Mesendoderm (in vitro differentiated cells): Measurements from ENCODE around the gene G0S2.

Experiments used
- DNase-seq: peaks from one replicate; pipeline ENCODE4 v3.0.0; 2013
- H2AK5ac ChIP-seq: 2 replicates; pipeline ENCODE4 v1.6.1; 2013; ENCODE audit warnings: low read length, inconsistent platforms
- H2BK120ac ChIP-seq: 2 replicates; pipeline ENCODE4 v1.6.1; 2013; ENCODE audit warnings: low read depth, mild to moderate bottlenecking, low read length, moderate library complexity, mixed read lengths
- H2BK15ac ChIP-seq: replicated peaks from 2 replicates; pipeline ENCODE4 v1.6.1; 2013; ENCODE audit warnings: low read depth, mild to moderate bottlenecking, moderate library complexity
- H2BK5ac ChIP-seq: 2 replicates; pipeline ENCODE4 v1.6.1; 2013; ENCODE audit warnings: low read length, inconsistent platforms
- H3K18ac ChIP-seq: 2 replicates; pipeline ENCODE4 v1.6.1; 2013; ENCODE audit warnings: mild to moderate bottlenecking, low read length, mixed read lengths
- H3K23ac ChIP-seq: one replicate; pipeline ENCODE4 v1.6.1; 2013; ENCODE audit warnings: low read length
- H3K27ac ChIP-seq: 2 replicates; pipeline ENCODE4 v1.5.1; 2013; ENCODE audit warnings: low read depth, mild to moderate bottlenecking, inconsistent platforms, low read length, moderate library complexity
- H3K27me3 ChIP-seq: 2 replicates; pipeline ENCODE4 v1.6.1; 2013; ENCODE audit warnings: low read length, control low read depth, mild to moderate bottlenecking, inconsistent platforms; ENCODE audit not compliant: insufficient read depth, poor library complexity
- H3K36me3 ChIP-seq: 2 replicates; pipeline ENCODE4 v1.6.1; 2013; ENCODE audit warnings: low read length, inconsistent platforms; ENCODE audit not compliant: control insufficient read depth, insufficient read depth
- H3K4ac ChIP-seq: one replicate; pipeline ENCODE4 v1.6.1; 2013; ENCODE audit warnings: low read depth, mild to moderate bottlenecking, low read length, moderate library complexity
- H3K4me1 ChIP-seq: 2 replicates; pipeline ENCODE4 v1.6.1; 2013; ENCODE audit warnings: low read depth, low read length, inconsistent platforms; ENCODE audit not compliant: control insufficient read depth
- H3K4me2 ChIP-seq: 2 replicates; pipeline ENCODE4 v1.6.1; 2013; ENCODE audit warnings: low read length
- H3K4me3 ChIP-seq: 2 replicates; pipeline ENCODE4 v1.5.1; 2013; ENCODE audit warnings: mild to moderate bottlenecking, low read length
- H3K56ac ChIP-seq: one replicate; pipeline ENCODE4 v1.6.1; 2013; ENCODE audit warnings: low read length
- H3K79me1 ChIP-seq: 2 replicates; pipeline ENCODE4 v1.6.1; 2013; ENCODE audit warnings: low read length, inconsistent platforms
- H3K79me2 ChIP-seq: 2 replicates; pipeline ENCODE4 v1.6.1; 2013; ENCODE audit warnings: mild to moderate bottlenecking, low read length; ENCODE audit not compliant: control insufficient read depth, insufficient read depth
- H3K9ac ChIP-seq: 2 replicates; pipeline ENCODE4 v1.6.1; 2013; ENCODE audit warnings: low read length, inconsistent platforms
- H4K5ac ChIP-seq: one replicate; pipeline ENCODE4 v1.6.1; 2013; ENCODE audit warnings: low read length
- H4K8ac ChIP-seq: one replicate; pipeline ENCODE4 v1.6.1; 2013; ENCODE audit warnings: low read depth, mild to moderate bottlenecking, control low read depth, low read length, moderate library complexity
- WGBS: extraction: QIAGEN DNeasy Blood & Tissue Kit; methylation state at CpG from one replicate; pipeline ENCODE4 v1.1.7; 2013; ENCODE audit warnings: low lambda C conversion rate, missing lambda C conversion rate; ENCODE audit not compliant: insufficient coverage; ENCODE audit errors: extremely low coverage; 5-methylcytosine and 5-hydroxymethylcytosine counted together

G0S2 gene

DNA sequence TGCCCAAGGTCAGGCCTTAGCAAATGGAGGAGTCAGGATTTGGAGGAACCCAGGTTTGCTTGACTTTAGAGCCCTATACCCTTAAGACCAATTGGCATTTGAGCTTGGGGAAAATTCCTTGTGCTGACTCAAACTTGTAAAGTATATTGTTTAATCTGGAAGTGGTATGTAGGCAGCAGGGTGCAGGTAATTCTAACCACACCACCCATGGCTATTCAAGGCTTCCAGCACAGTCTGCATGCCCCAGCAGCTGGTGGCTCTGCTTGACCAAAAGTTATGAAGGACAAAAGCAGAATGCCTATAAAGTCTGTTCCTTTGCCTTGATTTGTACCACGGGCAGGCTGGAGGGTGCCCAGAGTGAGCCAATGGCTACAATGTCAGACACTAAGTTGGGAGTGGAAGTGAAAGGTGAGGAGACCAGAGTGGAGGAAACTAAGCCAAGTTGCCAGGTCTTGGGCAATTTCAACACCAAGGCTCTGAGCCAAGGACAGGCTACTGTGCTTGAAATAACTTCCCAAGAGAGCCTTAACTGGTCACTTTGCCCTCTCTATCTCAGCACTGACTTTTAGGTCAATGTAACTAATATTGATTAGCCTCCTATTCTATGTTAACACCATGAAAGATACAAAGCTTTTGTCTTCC lies 4.7 kb upstream of the G0S2 start:
- Histone ChIP-seq H2BK15ac (no peak overlapping the region), H3K23ac (no peak overlapping the region), H3K36me3 (no peaks in the 10 kb centered on the region), H2BK120ac (no peak overlapping the region), H3K9ac (no peak overlapping the region), H3K18ac (no peak overlapping the region), H2BK5ac (no peak overlapping the region), H3K56ac (no peak overlapping the region), H4K8ac (no peak overlapping the region), H3K4ac (no peak overlapping the region), H3K4me2 (no peak overlapping the region), H3K4me1 (no peaks in the 10 kb centered on the region), H3K79me1 (no peaks in the 10 kb centered on the region), H3K4me3 (no peak overlapping the region), H3K79me2 (no peaks in the 10 kb centered on the region), H3K27ac (no peak overlapping the region), H4K5ac (no peak overlapping the region), H3K27me3 (peaks cover 20% of the 10 kb centered on the region), H2AK5ac (no peak overlapping the region)
- WGBS = no CpG with 5 or more reads among the region's 1 CpG
- no peak for DNase-seq

DNA sequence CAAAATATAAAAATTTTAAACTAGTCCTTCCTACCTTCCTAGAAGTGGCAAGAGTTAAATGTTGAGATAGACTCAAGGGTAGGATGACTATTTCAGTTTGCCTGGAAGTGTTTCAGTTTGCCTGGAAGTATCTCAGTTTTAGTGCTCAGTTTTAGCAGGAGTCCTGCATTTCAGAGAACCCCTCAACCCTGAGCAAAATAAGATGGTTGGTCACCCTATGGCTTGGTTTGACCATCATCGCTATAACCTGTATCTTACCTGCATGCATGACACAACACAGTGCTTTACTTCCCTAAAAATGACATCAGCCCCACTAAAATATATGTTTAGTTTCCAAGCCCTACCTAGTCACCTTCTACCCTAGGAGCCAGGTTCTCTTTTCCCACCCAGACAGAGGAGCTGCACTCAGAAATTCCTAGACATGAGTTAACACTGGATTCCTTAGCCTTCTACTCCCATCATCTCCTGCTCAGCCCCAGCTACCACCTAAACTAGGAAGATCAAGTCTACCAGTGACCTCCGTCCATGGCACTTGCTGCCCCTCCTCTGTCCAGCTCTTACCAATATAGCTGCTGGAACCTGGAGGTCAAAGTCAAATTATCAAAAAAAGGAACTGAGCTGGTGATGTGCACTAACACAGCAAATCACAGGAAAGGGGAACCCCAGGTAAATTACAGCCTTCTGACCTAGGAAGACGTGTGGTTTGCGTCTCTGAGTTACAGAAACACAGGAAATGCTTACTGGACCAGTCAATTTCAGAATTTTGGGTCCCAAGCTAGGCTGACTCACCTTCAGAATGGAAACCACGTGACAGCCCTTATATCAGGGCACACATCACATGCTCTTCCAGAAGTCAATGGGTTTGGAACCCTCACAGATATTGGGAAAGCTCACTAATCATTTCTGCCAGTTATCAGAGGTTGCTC lies 2.2 kb upstream of the G0S2 start:
- Histone ChIP-seq H3K4ac (no peak overlapping the region), H3K79me2 (no peaks in the 10 kb centered on the region), H3K36me3 (no peaks in the 10 kb centered on the region), H2AK5ac (no peak overlapping the region), H2BK120ac (no peak overlapping the region), H3K23ac (no peak overlapping the region), H3K18ac (no peak overlapping the region), H4K5ac (no peak overlapping the region), H3K56ac (no peak overlapping the region), H2BK5ac (no peak overlapping the region), H3K79me1 (no peaks in the 10 kb centered on the region), H3K27me3 (peaks cover 38% of the 10 kb centered on the region), H3K4me1 (no peaks in the 10 kb centered on the region), H3K27ac (no peak overlapping the region), H3K4me2 (no peak overlapping the region), H4K8ac (no peak overlapping the region), H3K9ac (no peak overlapping the region), H2BK15ac (no peak overlapping the region), H3K4me3 (no peak overlapping the region)
- WGBS = no CpG with 5 or more reads among the region's 5 CpGs
- no peak for DNase-seq

DNA sequence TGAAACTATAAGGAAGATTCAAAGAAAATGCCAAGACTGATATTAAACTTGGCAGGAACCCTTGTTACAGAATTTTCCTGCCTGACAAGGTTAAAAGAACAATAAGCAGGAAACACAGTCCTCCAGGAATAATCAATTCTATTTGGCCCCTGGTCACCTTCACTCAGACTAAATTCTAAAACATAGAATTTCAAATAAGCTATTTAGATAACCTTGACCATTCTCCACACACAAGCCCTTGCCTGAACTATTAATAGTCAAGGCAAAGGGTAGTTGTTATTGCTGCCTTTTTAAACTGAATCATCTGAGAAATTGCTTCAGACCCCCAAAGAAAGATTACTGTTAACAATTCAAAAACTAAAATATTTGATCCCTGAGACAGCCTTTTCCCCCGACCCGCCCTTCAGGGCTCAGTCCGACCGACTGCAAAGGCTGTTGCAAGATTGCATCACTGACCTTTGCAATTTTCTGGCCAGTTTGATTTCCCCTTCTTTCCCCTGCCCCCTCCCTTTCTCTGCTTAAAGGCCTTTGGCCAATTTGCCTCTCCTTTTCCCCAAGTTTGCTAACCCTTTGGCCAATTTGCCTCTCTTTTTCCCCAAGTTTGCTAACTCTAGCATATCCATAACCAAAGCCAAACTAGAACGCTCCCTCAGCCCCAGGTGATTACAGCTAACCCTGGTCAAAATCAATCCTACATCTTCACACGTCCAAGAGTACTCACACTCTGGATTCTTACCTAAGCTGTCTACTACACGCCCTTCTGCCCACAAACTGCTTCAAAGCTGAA lies 1.4 kb upstream of the G0S2 start:
- Histone ChIP-seq H4K5ac (no peak overlapping the region), H3K4ac (no peak overlapping the region), H3K36me3 (no peaks in the 10 kb centered on the region), H3K9ac (no peak overlapping the region), H2BK15ac (no peak overlapping the region), H3K27me3 (peaks cover 38% of the 10 kb centered on the region), H3K27ac (no peak overlapping the region), H3K4me3 (no peak overlapping the region), H3K4me1 (no peaks in the 10 kb centered on the region), H2AK5ac (no peak overlapping the region), H3K4me2 (no peak overlapping the region), H2BK5ac (no peak overlapping the region), H3K18ac (no peak overlapping the region), H2BK120ac (no peak overlapping the region), H3K56ac (no peak overlapping the region), H3K23ac (no peak overlapping the region), H4K8ac (no peak overlapping the region), H3K79me2 (no peaks in the 10 kb centered on the region), H3K79me1 (no peaks in the 10 kb centered on the region)
- peak; percentile 21 for DNase-seq
- no CpG with 5 or more reads among the region's 7 CpGs for WGBS

DNA sequence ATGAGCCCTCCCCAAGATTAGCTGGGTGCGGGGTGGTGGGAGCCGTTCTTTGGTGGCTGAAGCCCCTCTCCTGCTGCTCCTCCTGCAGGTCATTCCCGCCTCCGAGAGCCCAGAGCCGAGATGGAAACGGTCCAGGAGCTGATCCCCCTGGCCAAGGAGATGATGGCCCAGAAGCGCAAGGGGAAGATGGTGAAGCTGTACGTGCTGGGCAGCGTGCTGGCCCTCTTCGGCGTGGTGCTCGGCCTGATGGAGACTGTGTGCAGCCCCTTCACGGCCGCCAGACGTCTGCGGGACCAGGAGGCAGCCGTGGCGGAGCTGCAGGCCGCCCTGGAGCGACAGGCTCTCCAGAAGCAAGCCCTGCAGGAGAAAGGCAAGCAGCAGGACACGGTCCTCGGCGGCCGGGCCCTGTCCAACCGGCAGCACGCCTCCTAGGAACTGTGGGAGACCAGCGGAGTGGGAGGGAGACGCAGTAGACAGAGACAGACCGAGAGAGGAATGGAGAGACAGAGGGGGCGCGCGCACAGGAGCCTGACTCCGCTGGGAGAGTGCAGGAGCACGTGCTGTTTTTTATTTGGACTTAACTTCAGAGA lies 448 bp downstream of the G0S2 start:
- H2BK5ac ChIP-seq = no peak overlapping the region
- peaks cover 38% of the 10 kb centered on the region for H3K27me3 ChIP-seq
- H3K27ac ChIP-seq = no peak overlapping the region
- no peak overlapping the region for H4K8ac ChIP-seq
- peak; percentile 36 for DNase-seq
- H4K5ac ChIP-seq = no peak overlapping the region
- H3K36me3 ChIP-seq = no peaks in the 10 kb centered on the region
- H3K4me2 ChIP-seq = peak overlapping the region; percentile 42
- peak overlapping the region; percentile 4 for H3K4me3 ChIP-seq
- no peak overlapping the region for H2BK15ac ChIP-seq
- H3K56ac ChIP-seq = peak overlapping the region; percentile 79
- peak overlapping the region; percentile 49 for H3K9ac ChIP-seq
- WGBS = no CpG with 5 or more reads among the region's 34 CpGs
- no peak overlapping the region for H2BK120ac ChIP-seq
- no peaks in the 10 kb centered on the region for H3K79me1 ChIP-seq
- H2AK5ac ChIP-seq = no peak overlapping the region
- no peaks in the 10 kb centered on the region for H3K79me2 ChIP-seq
- H3K23ac ChIP-seq = no peak overlapping the region
- no peak overlapping the region for H3K18ac ChIP-seq
- H3K4me1 ChIP-seq = no peaks in the 10 kb centered on the region
- no peak overlapping the region for H3K4ac ChIP-seq

DNA sequence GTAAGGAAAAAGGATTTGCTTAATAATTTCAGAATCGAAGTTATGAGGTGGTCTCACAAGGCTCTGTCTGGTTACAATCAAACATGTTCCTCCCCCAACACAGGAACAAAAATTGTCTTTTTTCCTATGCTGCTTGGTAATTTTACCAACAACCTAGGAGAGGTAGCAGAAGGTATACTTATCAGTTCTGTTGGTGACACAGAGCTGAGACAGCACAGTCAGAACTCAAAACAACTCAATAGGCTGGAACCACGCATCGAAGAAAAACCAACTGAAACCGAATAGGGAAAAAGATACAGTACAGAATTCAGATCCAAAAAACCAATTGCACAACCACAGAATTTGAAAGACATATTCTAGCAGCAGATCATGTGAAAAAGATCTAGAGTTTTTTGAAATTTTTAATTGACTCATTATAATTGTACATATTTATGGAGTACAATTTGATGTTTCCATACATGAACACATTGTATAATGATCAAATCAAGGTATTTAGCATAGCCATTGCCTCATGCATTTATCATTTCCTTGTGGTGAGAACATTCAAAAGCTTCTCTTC lies 3.8 kb downstream of the G0S2 start:
- no peak overlapping the region for H4K8ac ChIP-seq
- no peak overlapping the region for H4K5ac ChIP-seq
- no CpG with 5 or more reads among the region's 4 CpGs for WGBS
- no peak for DNase-seq
- no peaks in the 10 kb centered on the region for H3K79me2 ChIP-seq
- no peak overlapping the region for H3K4me3 ChIP-seq
- H3K79me1 ChIP-seq = no peaks in the 10 kb centered on the region
- H3K56ac ChIP-seq = no peak overlapping the region
- no peak overlapping the region for H3K23ac ChIP-seq
- no peak overlapping the region for H3K18ac ChIP-seq
- no peaks in the 10 kb centered on the region for H3K4me1 ChIP-seq
- H3K27ac ChIP-seq = no peak overlapping the region
- no peak overlapping the region for H2BK5ac ChIP-seq
- H3K9ac ChIP-seq = no peak overlapping the region
- no peak overlapping the region for H3K4me2 ChIP-seq
- no peaks in the 10 kb centered on the region for H3K36me3 ChIP-seq
- no peak overlapping the region for H3K4ac ChIP-seq
- no peak overlapping the region for H2BK15ac ChIP-seq
- no peak overlapping the region for H2BK120ac ChIP-seq
- peaks cover 31% of the 10 kb centered on the region for H3K27me3 ChIP-seq
- H2AK5ac ChIP-seq = no peak overlapping the region
